K562 (cell line): Measurements from ENCODE around the gene C1R. TPM values are rescaled to one million over a fixed set of nuclear protein-coding genes. Genes with fewer than 3 reads are reported as not detected.

Source experiments
- ATAC-seq: fragments of 200-7000 bp; cut with Tn5 transposase; 3 replicates; pipeline ENCODE4 v1.9.1; 2020; ENCODE audit warnings: moderate library complexity
- BruUV-seq: library from RNA; stranded (reverse); fragments of 400-500 nt; replicated peaks from 2 replicates; lab custom pipeline; 2021; lab: Mats Ljungman, UMichigan
- CTCF ChIA-PET: fragments of 300-600 bp; formaldehyde crosslinking; extraction: SDS; loops from one replicate; lab custom pipeline; 2021; ENCODE audit warnings: low intra/inter-chr PET ratio; lab: Yijun Ruan, JAX
- POLR2A ChIA-PET: fragments of 300-600, 350-650 bp; sonication (Branson Sonifier 250); formaldehyde crosslinking; extraction: SDS; loops from one replicate; lab custom pipeline; 2021; ENCODE audit warnings: antibody characterized with exemption, inconsistent platforms; lab: Yijun Ruan, JAX
- DNase-seq, 4 experiments: peaks; one replicate each; pipeline versions ENCODE4 v3.0.0 to v3.0.0-alpha.2; 2011 to 2018; ENCODE audit warnings: low spot score in 3 of 4, mixed read lengths in 3 of 4; ENCODE audit errors: extremely low read depth in 1 of 4
- FAIRE-seq: peaks from 2 replicates; lab custom pipeline; 2011; peaks lifted over from hg19 to GRCh38; lab: Jason Lieb, UNC
- H2AFZ ChIP-seq: 2 replicates; pipeline ENCODE4 v1.6.0; 2011; ENCODE audit warnings: low read depth, low read length, control low read depth, inconsistent platforms
- H3K27ac ChIP-seq: fragments of 200-600 bp; 3 replicates; pipeline ENCODE4 v1.8.0; 2011; ENCODE audit warnings: low read depth, mild to moderate bottlenecking, control low read depth, inconsistent platforms, low read length, moderate library complexity, mixed read lengths; ENCODE audit errors: extremely low read depth
- H3K27me3 ChIP-seq, 2 experiments: fragments of 300-600 bp in 1 of 2; 2 replicates in 1 of 2; 3 replicates in 1 of 2; pipeline versions ENCODE4 v1.6.0 to v1.8.0; 2011; ENCODE audit warnings: inconsistent platforms in 2 of 2, low read length in 2 of 2, mild to moderate bottlenecking in 1 of 2, mixed read lengths in 1 of 2, moderate library complexity in 1 of 2; ENCODE audit not compliant: control insufficient read depth in 2 of 2, insufficient read depth in 2 of 2
- H3K36me3 ChIP-seq: fragments of 300-600 bp; 3 replicates; pipeline ENCODE4 v1.8.0; 2011; ENCODE audit warnings: mild to moderate bottlenecking, low read length, inconsistent platforms; ENCODE audit not compliant: control insufficient read depth, insufficient read depth
- H3K4me1 ChIP-seq, 2 experiments: fragments of 200-600 bp in 1 of 2; replicated peaks in 1 of 2; 2 replicates in 1 of 2; 3 replicates in 1 of 2; pipeline versions ENCODE4 v1.5.1 to v1.8.0; 2011; ENCODE audit warnings: inconsistent platforms in 2 of 2, low read length in 2 of 2, mild to moderate bottlenecking in 1 of 2, mixed read lengths in 1 of 2, moderate library complexity in 1 of 2; ENCODE audit not compliant: control insufficient read depth in 2 of 2, insufficient read depth in 2 of 2
- H3K4me2 ChIP-seq: 2 replicates; pipeline ENCODE4 v1.6.1; 2011; ENCODE audit warnings: low read length, control low read depth, inconsistent platforms, mixed read lengths; ENCODE audit not compliant: insufficient read depth
- H3K4me3 ChIP-seq: fragments of 200-600 bp; sonication (generic), shearing (Covaris generic); 2 replicates; pipeline ENCODE4 v1.5.1; 2016; ENCODE audit warnings: control low read depth, inconsistent platforms
- H3K79me2 ChIP-seq: fragments of 200-600 bp; 3 replicates; pipeline ENCODE4 v1.8.0; 2011; ENCODE audit warnings: low read length, inconsistent platforms; ENCODE audit not compliant: control insufficient read depth, insufficient read depth
- H3K9ac ChIP-seq, 2 experiments: 2 replicates each; pipeline versions ENCODE4 v1.6.0 to v1.6.1; 2011; ENCODE audit warnings: low read depth in 2 of 2, low read length in 2 of 2, control low read depth in 1 of 2, inconsistent platforms in 1 of 2, mild to moderate bottlenecking in 1 of 2, mixed read lengths in 1 of 2; ENCODE audit not compliant: insufficient read depth in 1 of 2
- H3K9me1 ChIP-seq: one replicate; pipeline ENCODE4 v1.6.0; 2011; ENCODE audit warnings: inconsistent platforms, mild to moderate bottlenecking, low read length, moderate library complexity; ENCODE audit not compliant: control insufficient read depth, insufficient read depth
- H3K9me3 ChIP-seq: replicated peaks from 2 replicates; pipeline ENCODE4 v1.5.1; 2011; ENCODE audit warnings: low read depth, low read length, inconsistent platforms; ENCODE audit not compliant: control insufficient read depth, insufficient read depth
- H4K20me1 ChIP-seq: replicated peaks from 2 replicates; pipeline ENCODE4 v1.6.1; 2011; ENCODE audit warnings: low read length, inconsistent platforms, mixed read lengths; ENCODE audit not compliant: control insufficient read depth, insufficient read depth
- ARHGAP35 ChIP-seq: fragments of 450-650 bp; IDR thresholded peaks from 2 replicates; pipeline ENCODE4 v1.6.1; 2018; ENCODE audit not compliant: partially characterized antibody
- CAMTA2 ChIP-seq: fragments of 250-450 bp; sonication (Bioruptor Pico); conservative IDR thresholded peaks from 2 replicates; pipeline ENCODE4 v1.5.1; 2022
- E4F1 ChIP-seq: fragments of 250-450 bp; sonication (Bioruptor Pico); IDR thresholded peaks from 2 replicates; pipeline ENCODE4 v1.5.0; 2021; ENCODE audit warnings: mild to moderate bottlenecking, borderline replicate concordance
- ESRRA ChIP-seq: fragments of 450-650 bp; IDR thresholded peaks from 2 replicates; pipeline ENCODE4 v1.6.1; 2014; ENCODE audit warnings: low read depth, mild to moderate bottlenecking, moderate library complexity, borderline replicate concordance
- KDM4B ChIP-seq, 2 experiments: fragments of 450-650 bp in 1 of 2; sonication (generic) in 1 of 2; IDR thresholded peaks; 2 replicates each; pipeline ENCODE4 v1.6.1; 2016 to 2017; ENCODE audit warnings: borderline replicate concordance in 2 of 2, antibody characterized with exemption in 1 of 2, low read depth in 1 of 2, mild to moderate bottlenecking in 1 of 2
- POLR2B ChIP-seq: fragments of 450-650 bp; IDR thresholded peaks from 2 replicates; pipeline ENCODE4 v1.6.1; 2018; ENCODE audit warnings: low read depth; ENCODE audit not compliant: partially characterized antibody
- SMARCA5 ChIP-seq: fragments of 450-650 bp; IDR thresholded peaks from 2 replicates; pipeline ENCODE4 v1.6.1; 2016
- SNIP1 ChIP-seq: fragments of 450-650 bp; IDR thresholded peaks from 2 replicates; pipeline ENCODE4 v1.7.1; 2017; ENCODE audit warnings: low read depth, mild to moderate bottlenecking
- TOE1 ChIP-seq, 2 experiments: fragments of 450-650 bp in 1 of 2; sonication (generic) in 1 of 2; formaldehyde crosslinking in 1 of 2; IDR thresholded peaks; 2 replicates each; pipeline versions ENCODE4 v1.7.1 to v1.8.0; 2016 to 2022; ENCODE audit warnings: borderline replicate concordance in 2 of 2, mild to moderate bottlenecking in 2 of 2, antibody characterized with exemption in 1 of 2, inconsistent platforms in 1 of 2, low read depth in 1 of 2, missing genetic modification reagents in 1 of 2, moderate library complexity in 1 of 2
- TRIM28 ChIP-seq: fragments of 450-650 bp; IDR thresholded peaks from 2 replicates; pipeline ENCODE4 v1.6.1; 2017
- ZNF324 ChIP-seq: fragments of 250-450 bp; sonication (Bioruptor Pico); IDR thresholded peaks from 2 replicates; pipeline ENCODE4 v1.4.0; 2020; ENCODE audit warnings: mild to moderate bottlenecking
- ZNF41 ChIP-seq: fragments of 250-450 bp; sonication (Bioruptor Pico); conservative IDR thresholded peaks from 2 replicates; pipeline ENCODE4 v1.4.0; 2020; ENCODE audit warnings: mild to moderate bottlenecking
- ZNF668 ChIP-seq: fragments of 250-450 bp; sonication (Bioruptor Pico); IDR thresholded peaks from 2 replicates; pipeline ENCODE4 v1.8.0; 2022; ENCODE audit warnings: mild to moderate bottlenecking, inconsistent platforms
- WGBS: fragments of 100-300 bp; shearing (Covaris generic); methylation state at CpG from one replicate; pipeline ENCODE4 v1.1.6; 2016; ENCODE audit warnings: low coverage, mixed read lengths; ENCODE audit not compliant: insufficient coverage; ENCODE audit errors: missing lambda C conversion rate; 5-methylcytosine and 5-hydroxymethylcytosine counted together
- in situ Hi-C: fragments of 300-500 bp; cut with MboI; formaldehyde crosslinking; loops from 4 replicates; pipeline ENCODE4 v1.15.0; 2018; ENCODE audit warnings: inconsistent platforms, mixed read lengths
- intact Hi-C: fragments of 100-400 bp; cut with micrococcal nuclease; formaldehyde crosslinking; loops from 2 replicates; pipeline ENCODE4 v1.14.2; 2022
- polyA plus RNA-seq, 8 experiments: library from polyadenylated mRNA; depleted of rRNA in 4 of 8; stranded (reverse) in 5 of 8; unstranded in 3 of 8; fragments of >200 nt; fragmentation: Nextera tagmentation in 2 of 8; fragmentation: Illumina TruSeq in 1 of 8; extraction: Ambion mirVana in 2 of 8; extraction: Trizol in 1 of 8; gene quantifications; 2 replicates each; pipeline versions ENCODE4 v1.2.1 to v1.2.3, GENCODE V29; 2011 to 2014; ENCODE audit warnings: inconsistent platforms in 1 of 8, missing spikeins in 1 of 8
- total RNA-seq, 7 experiments: library from RNA; depleted of rRNA in 6 of 7; stranded (reverse); fragments of >200 nt in 6 of 7; fragmentation: Illumina TruSeq in 2 of 7; extraction: Trizol in 2 of 7; gene quantifications; 2 replicates each; pipeline versions ENCODE4 v1.2.1 to v1.2.3, GENCODE V29; 2011 to 2021; ENCODE audit warnings: low replicate concordance in 1 of 7

C1R gene
- total and polyA plus RNA-seq, 9 of the 15 experiments (the other 6 are each of a cell fraction or from before 2014, with no cell fraction given) = 0.07 to 1.0 (median 0.33) TPM; not detected in 1

- no peak overlapping the region for H3K9ac ChIP-seq
- no peaks in the 10 kb centered on the region for H4K20me1 ChIP-seq
- peaks cover 23% of the 10 kb centered on the region; the same call in 2 of the 3 replicates for H3K36me3 ChIP-seq
- H3K9me1 ChIP-seq = no peaks in the 10 kb centered on the region
- intact Hi-C loops = no loop called here
- no peak overlapping the region for H3K4me2 ChIP-seq
- in situ Hi-C loops = no loop called here
- FAIRE-seq (no peak), ATAC-seq (no peak)
- peaks cover 0 to 11% of the 10 kb centered on the region in 2 experiments; a peak in 2 of 5 replicates for H3K4me1 ChIP-seq
- H3K79me2 ChIP-seq = no peaks in the 10 kb centered on the region
- CTCF ChIA-PET = no interaction called here
- no peaks in the 10 kb centered on the region for H3K9me3 ChIP-seq
- no peak overlapping the region for H3K27ac ChIP-seq
- WGBS = 85% methylated on average over 8 of the region's 9 CpGs
- BruUV-seq = no TSS peak
- H3K4me3 ChIP-seq = no peak overlapping the region
- POLR2A ChIA-PET = interaction anchor here (0.7 to 1.3 kb wide), 3 partner anchors 9 to 171 kb away, joined by 3 to 4 read pairs (median 4); partner anchors contain the start of gene EMG1
- TF ChIP-seq POLR2B = no peak
- TF ChIP-seq ZNF668 = no peak
- TF ChIP-seq KDM4B (IDR thresholded peaks at IDR 0.05; ENCODE audit: borderline replicate concordance in 2 of 2, low read depth in 1 of 2) = no peak
- TF ChIP-seq TRIM28 = no peak
- no peak for TF ChIP-seq SNIP1
- no peak for TF ChIP-seq CAMTA2 (CRISPR knock-in tag)
- TF ChIP-seq ARHGAP35 = no peak
- TF ChIP-seq E4F1 (CRISPR knock-in tag) = no peak
- no peak for TF ChIP-seq ESRRA
- TF ChIP-seq TOE1 (IDR thresholded peaks at IDR 0.05; ENCODE audit: borderline replicate concordance) = no peak
- no peak for TF ChIP-seq TOE1 (CRISPR knock-in tag; IDR thresholded peaks at IDR 0.05; ENCODE audit: borderline replicate concordance, low read depth)
- no peak for TF ChIP-seq ZNF41
- no peak for TF ChIP-seq ZNF324
- TF ChIP-seq SMARCA5 = no peak
- TF ChIP-seq, all 486 proteins: peak for 0
- H3K27me3 ChIP-seq = no peaks in the 10 kb centered on the region
- DNase-seq = no peak
- no peak overlapping the region for H2AFZ ChIP-seq
Measured at GRCh38 chr12:7099290-7099996, 7.2 kb upstream of the C1R start.
